Endothelial cell of umbilical vein (primary cell): ENCODE measurements around the gene LMTK2. TPM values are rescaled to one million over a fixed set of nuclear protein-coding genes. Genes with fewer than 3 reads are reported as not detected.

Experiments
- BruUV-seq: library from RNA; stranded (reverse); fragments of 400-500 nt; replicated peaks from 2 replicates; lab custom pipeline; 2021; lab: Mats Ljungman, UMichigan
- CTCF ChIA-PET: fragments of 300-600, 350-600 bp; sonication (Branson Sonifier 250); formaldehyde crosslinking; loops from one replicate; lab custom pipeline; 2021; ENCODE audit warnings: antibody characterized with exemption, inconsistent platforms; lab: Charles Lee
- POLR2A ChIA-PET: fragments of 300-600, 350-600 bp; sonication (Branson Sonifier 250); formaldehyde crosslinking; loops from one replicate; lab custom pipeline; 2021; ENCODE audit warnings: antibody characterized with exemption, inconsistent platforms; lab: Charles Lee
- DNase-seq: peaks from one replicate; pipeline ENCODE4 v3.0.0-alpha.2; 2011; ENCODE audit warnings: low read depth, low spot score
- FAIRE-seq: peaks from 2 replicates; lab custom pipeline; 2011; peaks lifted over from hg19 to GRCh38; lab: Jason Lieb, UNC
- H2AFZ ChIP-seq: 2 replicates; pipeline ENCODE4 v1.6.0; 2012; ENCODE audit warnings: low read depth, low read length, control low read depth, inconsistent platforms
- H3K27ac ChIP-seq: 2 replicates; pipeline ENCODE4 v1.5.1; 2011; ENCODE audit warnings: low read depth, mild to moderate bottlenecking, control low read depth, low read length, moderate library complexity; ENCODE audit not compliant: insufficient read depth
- H3K27me3 ChIP-seq, 2 experiments: 2 replicates each; pipeline versions ENCODE4 v1.6.0 to v1.6.1; 2011; ENCODE audit warnings: low read length in 2 of 2, mixed read lengths in 1 of 2; ENCODE audit not compliant: control insufficient read depth in 2 of 2, insufficient read depth in 2 of 2
- H3K36me3 ChIP-seq, 2 experiments: 2 replicates in 1 of 2; 3 replicates in 1 of 2; pipeline ENCODE4 v1.5.1; 2011; ENCODE audit warnings: low read length in 2 of 2, mild to moderate bottlenecking in 1 of 2, moderate library complexity in 1 of 2; ENCODE audit not compliant: control insufficient read depth in 2 of 2, insufficient read depth in 2 of 2; ENCODE audit errors: extremely low read depth in 1 of 2
- H3K4me1 ChIP-seq: 3 replicates; pipeline ENCODE4 v1.5.1; 2011; ENCODE audit warnings: mild to moderate bottlenecking, low read length; ENCODE audit not compliant: control insufficient read depth, insufficient read depth; ENCODE audit errors: extremely low read depth
- H3K4me2 ChIP-seq: 2 replicates; pipeline ENCODE4 v1.6.1; 2011; ENCODE audit warnings: low read length, control low read depth, mixed read lengths; ENCODE audit not compliant: insufficient read depth
- H3K4me3 ChIP-seq, 3 experiments: fragments of 200-600 bp in 1 of 3; sonication (generic), shearing (Covaris generic) in 1 of 3; replicated peaks in 1 of 3; 2 replicates each; pipeline ENCODE4 v1.5.1; 2011 to 2016; ENCODE audit warnings: control low read depth in 3 of 3, low read length in 3 of 3, mild to moderate bottlenecking in 2 of 3, inconsistent platforms in 1 of 3, low read depth in 1 of 3, moderate library complexity in 1 of 3; ENCODE audit not compliant: insufficient read depth in 1 of 3
- H3K79me2 ChIP-seq: 2 replicates; pipeline ENCODE4 v1.6.0; 2012; ENCODE audit warnings: low read length, inconsistent platforms; ENCODE audit not compliant: control insufficient read depth, insufficient read depth
- H3K9ac ChIP-seq: replicated peaks from 2 replicates; pipeline ENCODE3; 2011; ENCODE audit warnings: low read length, control low read depth; ENCODE audit not compliant: insufficient read depth; ENCODE audit errors: extremely low read depth
- H3K9me1 ChIP-seq: replicated peaks from 3 replicates; pipeline ENCODE4 v1.6.0; 2011; ENCODE audit warnings: mild to moderate bottlenecking, low read length; ENCODE audit not compliant: control insufficient read depth, insufficient read depth; ENCODE audit errors: extremely low read depth
- H3K9me3 ChIP-seq: replicated peaks from 2 replicates; pipeline ENCODE4 v1.5.1; 2012; ENCODE audit warnings: low read length, inconsistent platforms; ENCODE audit not compliant: control insufficient read depth, insufficient read depth
- H4K20me1 ChIP-seq: replicated peaks from 2 replicates; pipeline ENCODE3; 2011; ENCODE audit warnings: mild to moderate bottlenecking, low read length; ENCODE audit not compliant: control insufficient read depth, insufficient read depth; ENCODE audit errors: extremely low read depth
- EZH2 ChIP-seq: IDR thresholded peaks from 2 replicates; pipeline ENCODE4 v1.6.1; 2012; ENCODE audit warnings: borderline replicate concordance, low read depth, mild to moderate bottlenecking, moderate library complexity, low read length, inconsistent platforms; ENCODE audit not compliant: severe bottlenecking
- FOS ChIP-seq: IDR thresholded peaks from 2 replicates; pipeline ENCODE4 v1.6.1; 2011; ENCODE audit warnings: mild to moderate bottlenecking, low read length, moderate library complexity, borderline replicate concordance; ENCODE audit not compliant: insufficient read depth
- GATA2 ChIP-seq: IDR thresholded peaks from 2 replicates; pipeline ENCODE4 v1.7.0; 2011; ENCODE audit warnings: low read depth, mild to moderate bottlenecking, moderate library complexity, mixed read lengths, low read length; ENCODE audit not compliant: insufficient read length, insufficient read depth
- JUN ChIP-seq: IDR thresholded peaks from 2 replicates; pipeline ENCODE4 v1.6.1; 2011; ENCODE audit warnings: borderline replicate concordance, low read depth; ENCODE audit not compliant: insufficient read length, insufficient read depth
- MYC ChIP-seq: IDR thresholded peaks from one replicate; pipeline ENCODE4 v1.6.1; 2011; ENCODE audit warnings: mild to moderate bottlenecking, low read depth, low read length
- POLR2A ChIP-seq: IDR thresholded peaks from 2 replicates; pipeline ENCODE4 v1.6.1; 2012; ENCODE audit warnings: low read depth, mild to moderate bottlenecking, control low read depth, low read length
- POLR2AphosphoS5 ChIP-seq: IDR thresholded peaks from 2 replicates; pipeline ENCODE4 v1.6.1; 2012; ENCODE audit warnings: low read depth, mild to moderate bottlenecking, control low read depth, low read length, moderate library complexity; ENCODE audit not compliant: insufficient read depth
- dilution Hi-C: fragments of 300-500 bp; cut with MboI; formaldehyde crosslinking; loops from one replicate; pipeline ENCODE4 v1.15.0; 2019; ENCODE audit warnings: low sequenced_read_pairs; ENCODE audit not compliant: extremely low pct_ligation_motif_present
- intact Hi-C: fragments of 100-400 bp; cut with micrococcal nuclease; formaldehyde crosslinking; loops from one replicate; pipeline ENCODE4 v1.10.0; 2022
- polyA plus RNA-seq, 4 experiments: library from polyadenylated mRNA; depleted of rRNA in 3 of 4; stranded (reverse) in 3 of 4; unstranded in 1 of 4; fragments of >200 nt; gene quantifications; 2 replicates each; pipeline versions ENCODE4 v1.2.1 to v1.2.3, GENCODE V29; 2011 to 2012; ENCODE audit warnings: missing spikeins in 1 of 4
- total RNA-seq: library from RNA; stranded (reverse); gene quantifications from 2 replicates; pipeline ENCODE4 v1.2.3, GENCODE V29; 2021
- TF ChIP-seq, protein P1 (sequence below): IDR thresholded peaks from 2 replicates; pipeline ENCODE4 v1.6.1; 2011; ENCODE audit not compliant: insufficient read depth, insufficient read length
- TF ChIP-seq, protein P2 (sequence below), 2 donors: IDR thresholded peaks; 1 replicate in 1 of 2; 2 replicates in 1 of 2; pipeline ENCODE4 v1.5.1; 2011; ENCODE audit warnings: low read length in 2 of 2, mild to moderate bottlenecking in 2 of 2, moderate library complexity in 2 of 2, control low read depth in 1 of 2, inconsistent platforms in 1 of 2, low read depth in 1 of 2; ENCODE audit not compliant: insufficient read depth in 1 of 2; ENCODE audit errors: extremely low read depth in 1 of 2

LMTK2 gene
- total and polyA plus RNA-seq, 2 donors (not counting 3 experiments of a cell fraction or from before 2014, with no cell fraction given), result 5.9 to 13.8 TPM

DNA sequence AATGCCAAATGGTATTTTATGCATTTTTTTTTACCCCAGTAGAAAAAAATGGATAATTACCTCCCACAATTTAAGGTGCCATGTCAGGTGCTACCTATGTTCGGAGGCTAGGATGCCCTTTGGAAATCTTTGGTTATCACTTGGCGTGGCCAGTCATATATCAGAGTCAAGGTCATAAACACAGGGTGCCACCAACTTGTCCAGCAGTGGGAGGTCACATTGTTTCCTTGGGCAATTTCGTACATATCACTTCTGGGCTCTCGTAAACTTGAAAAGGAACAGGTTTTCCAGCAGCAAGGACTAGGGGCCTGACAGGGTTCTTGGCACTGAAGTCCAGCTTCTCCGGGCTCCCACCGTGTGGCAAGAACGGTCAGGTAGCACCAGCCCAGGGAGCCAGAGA, 56.6 kb downstream of the LMTK2 start:
- no peaks in the 10 kb centered on the region for H4K20me1 ChIP-seq
- no peaks in the 10 kb centered on the region for H3K9me3 ChIP-seq
- intact Hi-C loops, result no loop called here
- POLR2A ChIA-PET, result no interaction called here
- no peak overlapping the region for H3K9ac ChIP-seq
- no peak overlapping the region for H3K4me3 ChIP-seq
- FAIRE-seq, result no peak
- CTCF ChIA-PET, result interaction anchor here (1.9 to 12.7 kb wide), 3 partner anchors 52 to 139 kb away, joined by 10 to 870 read pairs (median 38); no protein-coding TSS in a partner anchor
- no TSS peak for BruUV-seq
- H3K27ac ChIP-seq, result peak overlapping the region; percentile 15
- no peaks in the 10 kb centered on the region for H3K79me2 ChIP-seq
- no peaks in the 10 kb centered on the region for H3K27me3 ChIP-seq
- H3K36me3 ChIP-seq, result peaks cover 0 to 4% of the 10 kb centered on the region in 2 experiments
- dilution Hi-C loops, result loop anchor here (25.0 kb wide), 1 partner anchor 151 kb away; no protein-coding TSS in a partner anchor
- H3K4me2 ChIP-seq, result no peak overlapping the region
- no peak overlapping the region for H2AFZ ChIP-seq
- TF ChIP-seq MYC, result no peak
- no peak for TF ChIP-seq POLR2AphosphoS5
- no peak for TF ChIP-seq POLR2A
- no peak for TF ChIP-seq JUN
- TF ChIP-seq GATA2, result no peak
- TF ChIP-seq, protein P1, sequence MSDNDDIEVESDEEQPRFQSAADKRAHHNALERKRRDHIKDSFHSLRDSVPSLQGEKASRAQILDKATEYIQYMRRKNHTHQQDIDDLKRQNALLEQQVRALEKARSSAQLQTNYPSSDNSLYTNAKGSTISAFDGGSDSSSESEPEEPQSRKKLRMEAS, result no peak
- no peak for TF ChIP-seq EZH2
- TF ChIP-seq, protein P2, sequence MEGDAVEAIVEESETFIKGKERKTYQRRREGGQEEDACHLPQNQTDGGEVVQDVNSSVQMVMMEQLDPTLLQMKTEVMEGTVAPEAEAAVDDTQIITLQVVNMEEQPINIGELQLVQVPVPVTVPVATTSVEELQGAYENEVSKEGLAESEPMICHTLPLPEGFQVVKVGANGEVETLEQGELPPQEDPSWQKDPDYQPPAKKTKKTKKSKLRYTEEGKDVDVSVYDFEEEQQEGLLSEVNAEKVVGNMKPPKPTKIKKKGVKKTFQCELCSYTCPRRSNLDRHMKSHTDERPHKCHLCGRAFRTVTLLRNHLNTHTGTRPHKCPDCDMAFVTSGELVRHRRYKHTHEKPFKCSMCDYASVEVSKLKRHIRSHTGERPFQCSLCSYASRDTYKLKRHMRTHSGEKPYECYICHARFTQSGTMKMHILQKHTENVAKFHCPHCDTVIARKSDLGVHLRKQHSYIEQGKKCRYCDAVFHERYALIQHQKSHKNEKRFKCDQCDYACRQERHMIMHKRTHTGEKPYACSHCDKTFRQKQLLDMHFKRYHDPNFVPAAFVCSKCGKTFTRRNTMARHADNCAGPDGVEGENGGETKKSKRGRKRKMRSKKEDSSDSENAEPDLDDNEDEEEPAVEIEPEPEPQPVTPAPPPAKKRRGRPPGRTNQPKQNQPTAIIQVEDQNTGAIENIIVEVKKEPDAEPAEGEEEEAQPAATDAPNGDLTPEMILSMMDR (IDR thresholded peaks at IDR 0.05; ENCODE audit: extremely low read depth in 1 of 2, insufficient read depth in 1 of 2, low read depth in 1 of 2, low read length in 2 of 2), result no peak
- TF ChIP-seq FOS, result no peak
- H3K4me1 ChIP-seq, result peaks cover 3% of the 10 kb centered on the region
- no peaks in the 10 kb centered on the region for H3K9me1 ChIP-seq
- no peak for DNase-seq
